ENCODE measurements around the gene TRAF3IP1.
"Not testable (repeated sequence)": the region's sequence is repeated elsewhere in the genome, so short reads cannot be mapped to it uniquely, and the experiment has no call there.

TRAF3IP1 gene

DNA sequence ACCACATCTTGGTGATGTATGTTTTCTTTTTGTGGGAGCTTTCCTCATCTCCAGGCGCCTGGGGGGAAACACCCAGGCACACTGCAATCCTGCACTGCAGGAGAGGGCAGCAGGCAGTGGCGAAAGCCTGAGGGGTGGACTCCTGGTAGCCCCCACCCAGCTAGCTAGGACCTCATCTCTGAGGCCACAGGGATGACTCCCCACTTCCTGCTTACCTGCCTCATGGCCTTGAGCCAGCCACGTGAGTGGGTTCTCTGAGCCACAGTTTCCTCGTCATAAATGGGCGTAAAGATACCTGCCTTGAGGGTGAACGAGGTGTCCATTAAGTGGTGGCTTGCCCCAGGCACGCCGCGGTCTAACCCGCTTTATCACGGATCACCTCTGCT, 19.1 kb downstream of the TRAF3IP1 start:
- FAIRE-seq (no peak), DNase-seq (ENCODE audit: low spot score) (no peak)

DNA sequence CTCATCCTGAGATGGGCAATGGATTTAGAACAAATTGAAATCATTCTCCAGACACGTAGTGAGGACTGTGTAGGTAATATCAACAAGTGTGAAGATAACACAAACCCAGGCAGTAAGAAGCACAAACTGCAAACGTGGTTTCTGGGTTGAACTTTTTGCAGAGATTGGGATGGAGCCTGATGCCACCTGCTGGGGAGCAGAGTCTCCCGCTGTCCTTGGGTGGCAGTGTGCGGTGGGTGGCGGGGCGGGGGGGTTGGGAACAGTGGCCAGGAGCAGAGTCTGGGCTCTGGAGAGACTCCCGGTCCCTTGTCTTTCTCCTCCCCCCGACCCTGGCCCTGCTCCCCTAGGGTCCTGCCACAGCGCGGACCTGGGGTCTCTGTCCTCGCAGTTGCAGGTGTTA, 19.5 kb downstream of the TRAF3IP1 start:
- DNase-seq (ENCODE audit: low spot score), result no peak
- no peak for FAIRE-seq

DNA sequence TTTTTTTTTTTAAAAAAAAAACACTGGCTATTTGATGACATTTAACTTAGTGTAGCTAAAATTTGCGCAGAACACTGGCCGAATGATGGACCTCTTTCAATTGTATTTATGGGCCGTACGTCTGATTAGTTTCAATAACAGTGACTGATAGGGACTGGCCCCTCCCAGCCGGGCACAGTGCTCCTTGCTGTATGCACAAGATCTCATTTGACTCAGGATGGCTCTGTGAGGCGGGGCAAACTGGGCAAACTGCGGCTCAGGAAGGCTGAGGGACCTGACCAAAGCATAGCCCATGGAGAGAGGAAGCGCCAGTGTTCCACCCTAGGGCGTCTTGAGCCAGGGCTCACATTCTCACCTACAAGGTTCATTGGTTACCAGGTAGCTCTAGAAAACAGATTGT, 21.2 kb downstream of the TRAF3IP1 start:
- no peak for FAIRE-seq
- no peak for DNase-seq (ENCODE audit: low spot score)

DNA sequence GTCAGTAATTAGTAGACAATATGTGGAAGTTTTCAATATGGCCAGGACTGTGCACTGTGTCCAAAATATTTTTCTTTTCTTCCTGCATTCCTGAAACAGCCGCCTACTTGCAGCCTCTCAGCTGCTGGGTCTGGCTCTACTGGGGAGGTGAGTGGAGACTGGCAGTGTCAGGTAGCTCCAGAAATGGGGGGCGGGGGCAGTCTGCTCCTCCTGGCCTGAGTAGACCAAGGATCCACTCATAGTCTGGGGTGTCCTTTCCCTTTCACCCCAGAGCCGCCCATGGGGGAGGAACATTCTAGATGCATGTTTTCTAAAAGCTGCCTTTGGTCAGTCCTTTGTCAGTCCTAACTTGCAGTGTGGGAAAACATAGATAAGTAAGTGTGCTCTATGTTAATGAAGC, 23.7 kb downstream of the TRAF3IP1 start:
- FAIRE-seq (no peak), DNase-seq (ENCODE audit: low spot score) (no peak)

DNA sequence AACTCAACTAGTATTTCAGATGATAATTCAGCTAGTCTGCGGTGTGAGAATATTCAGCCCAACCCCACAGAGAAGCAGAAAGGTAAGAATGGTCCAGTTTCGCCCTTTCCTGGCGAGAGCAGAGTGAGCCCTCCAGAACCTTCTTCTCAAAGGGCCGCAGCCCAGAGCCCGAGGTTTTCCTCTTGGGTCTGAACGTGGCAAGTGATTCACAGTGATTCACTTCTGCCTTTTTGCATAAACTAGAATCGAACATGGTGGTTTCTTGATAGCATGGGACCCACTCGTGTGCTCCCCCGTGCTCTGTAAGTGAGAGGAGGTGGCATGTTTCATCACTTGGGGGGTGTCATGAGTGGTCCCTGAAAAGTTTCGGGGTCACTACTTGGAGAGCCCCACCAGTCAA, 24.2 kb downstream of the TRAF3IP1 start:
- no peak for DNase-seq (ENCODE audit: low spot score)

DNA sequence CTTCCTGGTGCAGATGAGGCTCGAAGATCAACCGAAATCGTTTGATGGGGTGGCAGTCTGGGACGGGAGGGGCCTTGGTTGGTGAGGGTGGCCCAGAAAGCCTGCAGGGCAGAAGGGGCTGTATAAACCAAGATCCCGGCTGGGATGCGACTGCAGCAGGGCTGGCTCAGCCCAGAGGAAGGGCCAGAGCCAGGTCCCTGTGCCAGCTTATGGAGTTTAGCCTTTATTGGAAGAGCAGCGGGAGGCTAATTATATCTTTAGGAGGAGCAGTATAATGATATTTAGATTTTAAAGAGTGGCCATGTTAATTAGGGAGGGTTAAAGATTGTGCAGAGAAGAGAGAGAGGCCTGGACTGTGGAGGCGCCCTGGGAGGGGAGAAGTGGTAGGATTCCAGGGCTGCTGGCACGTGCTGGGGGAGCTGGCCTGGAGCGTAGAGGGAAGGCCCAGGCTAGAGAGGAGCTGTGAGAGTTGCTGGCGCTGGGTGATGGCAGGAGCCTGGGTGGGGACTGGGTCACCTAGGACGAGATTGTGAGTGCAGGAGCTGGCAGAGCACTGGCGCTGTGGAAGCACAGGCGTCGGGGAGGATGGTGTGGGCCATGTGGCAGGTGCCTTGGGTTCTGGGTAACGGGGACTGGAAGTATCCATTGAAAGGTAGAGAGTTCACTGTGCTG, 25.1 kb downstream of the TRAF3IP1 start:
- DNase-seq (ENCODE audit: low spot score) (no peak), FAIRE-seq (no peak)

More for the DNA sequence above, 24.2 kb downstream of the TRAF3IP1 start:
- FAIRE-seq, result no peak

DNA sequence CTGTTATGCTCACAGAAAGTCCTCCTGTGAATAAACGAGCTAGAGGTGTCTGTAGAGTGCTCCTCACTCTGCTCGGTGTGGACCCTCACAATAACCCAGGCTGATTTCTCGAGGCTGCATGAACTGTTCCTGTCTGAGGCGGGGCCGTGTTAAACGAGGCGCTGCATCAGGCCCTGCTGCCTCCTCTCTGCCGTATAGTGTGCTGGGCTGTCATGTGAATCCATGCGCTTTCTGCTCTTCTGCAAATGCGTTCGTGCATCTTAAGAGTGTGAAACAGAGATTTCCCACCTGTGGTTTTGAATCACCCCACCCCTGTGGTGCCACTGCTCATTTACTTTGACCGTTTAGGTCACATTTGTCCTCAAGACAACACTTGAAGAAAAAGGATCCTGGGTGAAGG, 26.2 kb downstream of the TRAF3IP1 start:
- DNase-seq (ENCODE audit: low spot score) (no peak), FAIRE-seq (no peak)

DNA sequence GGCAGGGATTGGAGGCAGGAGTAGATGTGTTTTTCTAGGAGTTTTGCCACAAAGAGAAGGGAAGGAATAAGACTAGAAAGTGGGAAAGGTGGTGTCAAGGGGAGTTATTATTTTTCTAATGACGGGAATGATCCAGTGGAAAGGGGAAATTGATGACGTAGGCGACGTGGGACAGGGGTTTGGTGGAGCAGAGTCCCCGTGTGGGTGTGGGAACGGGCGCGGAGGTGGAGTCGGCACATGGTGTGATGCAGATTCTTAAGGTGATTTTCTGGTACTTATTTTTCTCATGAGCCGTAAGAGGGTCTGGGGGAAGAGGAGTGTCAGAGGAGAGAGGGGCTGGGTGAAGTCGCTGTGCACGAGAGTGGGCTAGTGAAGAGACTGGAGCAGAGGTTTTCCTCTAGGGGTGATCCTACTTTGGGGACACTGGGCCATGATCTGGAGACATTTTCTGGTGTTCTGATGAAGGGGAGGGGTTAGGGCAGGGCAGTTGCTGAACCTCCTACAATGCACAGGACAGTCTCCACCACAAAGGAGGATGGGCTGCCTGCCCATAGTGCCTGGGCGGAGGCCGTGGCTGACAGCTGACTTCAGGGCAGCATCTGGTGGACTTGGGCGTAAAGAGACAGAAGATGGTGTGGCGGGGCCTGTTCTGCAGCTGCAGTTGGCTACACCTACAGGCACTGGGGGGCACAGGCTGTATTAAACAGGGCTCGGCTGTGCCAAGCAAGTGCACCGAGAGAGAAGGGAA, 30.0 kb downstream of the TRAF3IP1 start:
- FAIRE-seq (no peak), DNase-seq (ENCODE audit: low spot score) (no peak)

DNA sequence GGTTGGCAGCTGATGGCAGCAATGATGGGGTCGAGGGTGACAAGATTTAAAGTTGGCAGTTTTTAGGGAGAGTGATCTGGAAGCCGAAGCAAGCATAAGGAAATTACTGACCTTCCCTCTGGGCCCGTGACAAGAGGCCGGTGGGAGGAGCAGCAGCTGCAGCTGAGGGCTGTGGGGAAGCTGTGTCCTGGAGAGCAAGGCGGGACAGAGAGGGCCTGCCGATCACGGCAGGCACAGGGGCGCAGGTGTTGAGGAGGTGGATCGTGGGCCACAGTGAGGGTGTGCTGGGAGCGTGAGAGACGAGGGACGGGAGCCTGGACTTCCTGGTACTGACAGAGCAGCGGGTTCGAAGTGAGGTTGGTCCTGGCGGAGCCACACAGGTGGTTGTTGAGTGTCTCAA, 31.0 kb downstream of the TRAF3IP1 start:
- no peak for DNase-seq (ENCODE audit: low spot score)
- no peak for FAIRE-seq

DNA sequence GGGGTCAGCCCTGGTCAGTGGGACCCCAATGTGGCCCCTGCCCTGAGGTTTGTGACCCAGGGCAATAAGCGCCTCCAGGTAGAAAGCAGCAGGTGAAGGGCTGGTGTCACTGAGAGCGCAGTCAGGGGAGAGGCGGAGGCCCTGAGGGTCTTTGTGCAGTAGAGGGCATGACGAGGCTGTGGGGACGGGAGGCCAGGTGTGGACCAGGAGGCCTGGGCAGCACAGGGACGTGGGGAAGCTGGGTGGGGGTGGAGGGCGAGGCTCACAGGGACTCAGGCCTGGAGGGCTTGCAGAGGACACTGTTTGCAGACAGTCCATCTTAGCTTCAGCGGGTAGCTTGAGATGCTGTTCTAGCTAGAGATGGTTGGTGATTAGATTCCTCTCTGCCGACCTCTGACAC, 32.0 kb downstream of the TRAF3IP1 start:
- FAIRE-seq (no peak), DNase-seq (ENCODE audit: low spot score) (no peak)

DNA sequence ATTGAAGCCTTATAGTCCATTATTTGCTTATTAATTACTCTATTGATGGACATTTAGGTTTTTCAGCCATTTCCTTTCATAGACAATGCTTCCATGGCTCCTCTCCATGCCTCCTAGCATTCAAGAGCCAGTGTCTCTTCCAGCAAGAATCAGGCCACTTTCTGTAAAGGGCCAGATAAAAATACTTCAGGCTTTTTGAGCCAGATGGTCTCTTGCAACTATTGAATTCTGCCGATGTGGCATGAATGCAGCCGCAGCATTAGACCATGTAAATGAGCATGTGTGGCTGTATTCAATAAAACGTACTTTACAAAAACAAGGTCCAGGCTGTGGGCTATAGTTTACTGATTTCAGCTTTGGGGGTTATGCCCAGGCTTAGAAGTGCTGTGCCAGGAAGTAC, 38.5 kb downstream of the TRAF3IP1 start:
- DNase-seq (ENCODE audit: low spot score), result no peak
- no peak for FAIRE-seq

DNA sequence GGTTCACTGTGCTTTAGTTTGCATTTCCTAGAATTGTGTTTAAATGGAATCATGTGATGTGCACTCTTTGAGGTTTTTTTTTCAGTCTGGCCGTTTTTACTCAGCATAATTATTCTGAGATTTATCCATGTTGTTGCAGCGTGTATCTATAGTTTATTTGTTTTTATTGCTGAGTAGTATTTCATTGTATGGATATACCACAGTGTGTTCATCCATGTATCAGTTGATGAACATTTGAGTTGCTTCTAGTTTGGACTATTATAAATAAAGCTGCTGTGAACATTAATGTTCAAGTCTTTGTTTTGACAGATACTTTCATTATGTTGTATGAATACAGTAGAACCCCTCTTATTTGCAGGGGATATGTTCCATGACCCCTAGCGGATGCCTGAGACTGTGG, 39.1 kb downstream of the TRAF3IP1 start:
- FAIRE-seq, result no peak

DNA sequence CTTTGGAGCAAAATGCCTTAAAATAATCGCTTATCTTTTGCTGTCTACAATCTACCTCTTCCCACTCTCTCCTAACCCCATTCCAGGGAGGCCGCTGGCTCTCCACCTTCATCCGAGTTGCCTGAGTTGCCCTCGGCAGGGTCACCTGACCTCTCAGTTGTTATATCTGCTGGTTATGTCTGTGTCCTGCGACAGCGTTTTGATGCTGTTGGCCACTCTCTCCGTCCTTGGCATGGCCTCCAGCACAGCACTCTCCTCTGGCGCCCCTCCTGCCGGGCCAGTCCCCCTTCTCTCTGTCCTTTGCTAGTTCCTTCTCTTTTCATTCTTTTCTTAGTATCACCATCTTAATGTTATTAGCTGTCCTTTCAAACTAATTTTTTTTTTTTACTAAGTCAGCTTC, 41.6 kb downstream of the TRAF3IP1 start:
- FAIRE-seq (no peak), DNase-seq (ENCODE audit: low spot score) (no peak)

More for the DNA sequence above, 39.1 kb downstream of the TRAF3IP1 start:
- no peak for DNase-seq (ENCODE audit: low spot score)

DNA sequence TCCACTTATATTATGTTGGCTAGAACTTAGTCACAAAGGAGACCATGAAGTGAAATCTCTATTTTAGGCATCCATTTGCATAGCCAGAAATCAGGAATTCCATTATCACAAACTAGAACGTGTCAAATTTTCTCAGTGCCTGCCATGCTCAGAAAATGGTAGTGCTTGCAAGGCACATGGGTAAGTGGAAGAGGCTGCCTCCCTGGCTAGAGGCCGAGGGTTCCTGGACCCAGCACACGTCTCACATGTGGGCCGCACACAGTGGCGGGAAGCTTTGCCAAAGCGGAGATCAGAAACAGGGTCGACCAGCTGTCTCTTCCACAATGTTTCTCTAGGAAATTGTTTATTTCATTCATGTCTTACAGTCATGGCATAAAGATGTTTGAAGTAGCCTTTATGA, 42.3 kb downstream of the TRAF3IP1 start:
- FAIRE-seq (no peak), DNase-seq (ENCODE audit: low spot score) (no peak)

DNA sequence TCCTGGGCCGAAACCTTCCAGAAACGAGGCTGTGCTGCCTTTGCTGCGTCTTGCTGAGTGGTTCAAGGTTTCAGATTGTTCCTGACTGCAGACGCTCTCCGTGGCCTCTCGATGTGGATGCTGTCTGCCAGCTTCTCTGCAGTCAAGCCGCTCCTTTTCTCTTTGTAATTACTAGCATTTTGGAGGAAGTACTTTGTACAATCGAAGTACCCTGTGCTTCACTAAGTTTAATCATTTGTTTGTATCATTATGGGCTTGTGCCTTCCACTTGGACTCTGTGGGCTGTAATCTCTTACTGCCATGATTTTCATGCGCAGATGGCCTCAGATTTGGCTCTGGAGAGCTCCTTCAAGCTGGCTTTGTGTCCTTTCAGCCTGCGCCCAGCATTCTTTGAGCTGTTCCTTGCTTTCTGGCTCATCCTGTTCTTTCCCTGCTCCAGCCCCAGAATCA, 49.3 kb downstream of the TRAF3IP1 start:
- DNase-seq (ENCODE audit: low spot score) (no peak), FAIRE-seq (no peak)

DNA sequence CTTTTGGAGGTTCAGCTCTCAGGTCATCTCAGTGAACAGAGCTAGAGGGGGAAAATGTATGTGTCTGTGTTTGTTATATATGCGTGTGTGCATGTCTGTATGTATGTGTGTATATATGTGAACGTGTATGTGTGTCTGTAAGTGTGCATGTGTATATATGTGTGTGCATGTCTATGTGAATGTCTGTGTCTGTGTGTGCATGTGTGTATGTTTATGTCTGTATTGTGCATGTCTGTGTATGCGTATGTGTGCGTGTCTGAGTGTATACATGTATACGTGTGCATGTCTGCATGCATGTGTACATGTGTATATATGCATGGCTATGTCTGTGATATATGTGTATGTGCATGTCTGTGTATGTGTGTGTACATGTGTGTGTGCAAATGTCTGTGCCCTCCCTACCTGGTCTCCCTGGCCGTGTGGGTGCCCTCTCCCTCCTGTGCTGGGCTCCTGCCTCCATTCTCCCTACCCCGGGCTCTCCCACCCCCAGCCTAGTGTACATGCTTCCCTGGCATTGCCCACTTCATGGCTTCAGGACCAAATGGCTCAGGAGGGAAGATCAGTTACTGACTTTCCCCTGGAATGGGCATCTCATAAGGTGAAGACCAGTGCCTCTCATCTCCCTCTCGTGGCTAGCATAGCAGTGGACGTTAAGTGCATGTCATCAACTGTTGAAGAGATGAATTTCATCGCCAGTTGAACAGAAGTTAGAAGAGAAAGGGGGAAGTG, 49.9 kb downstream of the TRAF3IP1 start:
- peak; percentile 91 for FAIRE-seq
- no peak for DNase-seq (ENCODE audit: low spot score)

DNA sequence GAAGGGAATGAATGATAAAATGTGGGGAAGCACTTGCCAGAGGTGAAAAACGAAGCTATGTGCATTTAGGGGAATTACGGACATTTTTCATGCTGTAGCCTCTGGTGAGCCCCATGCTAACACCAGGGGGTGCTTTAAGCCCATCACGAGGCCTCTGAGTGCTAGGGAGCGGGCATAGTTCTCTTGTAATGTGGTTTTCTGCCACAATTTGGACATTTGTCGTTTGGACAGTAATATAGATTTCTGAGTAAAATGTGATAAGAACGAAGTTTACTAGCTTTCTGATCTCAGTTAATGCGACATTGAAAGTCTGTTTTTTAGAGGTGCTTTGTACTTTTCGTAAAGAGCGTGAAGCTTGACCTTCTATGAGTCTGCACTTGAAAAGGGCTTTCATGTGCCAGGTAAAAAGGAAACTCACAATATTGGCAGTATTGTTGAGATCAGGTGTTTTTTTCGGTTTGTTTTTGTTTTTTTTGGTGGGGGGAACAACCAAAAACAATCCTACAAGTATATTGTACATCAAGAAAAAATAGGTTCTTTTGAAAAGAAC, 50.6 kb downstream of the TRAF3IP1 start:
- FAIRE-seq (no peak), DNase-seq (ENCODE audit: low spot score) (peak; percentile 54)

DNA sequence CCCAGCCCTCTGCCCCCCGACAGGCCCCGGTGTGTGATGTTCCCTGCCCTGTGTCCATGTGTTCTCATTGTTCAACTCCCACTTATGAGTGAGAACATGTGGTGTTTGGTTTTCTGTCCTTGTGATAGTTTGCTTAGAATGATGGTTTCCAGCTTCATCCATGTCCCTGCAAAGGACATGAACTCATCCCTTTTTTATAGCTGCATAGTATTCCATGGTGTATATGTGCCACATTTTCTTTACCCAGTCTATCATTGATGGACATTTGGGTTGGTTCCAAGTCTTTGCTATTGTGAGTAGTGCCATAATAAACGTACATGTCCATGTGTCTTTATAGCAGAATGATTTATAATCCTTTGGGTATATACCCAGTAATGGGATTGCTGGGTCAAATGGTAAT, 52.0 kb downstream of the TRAF3IP1 start:
- not testable (repeated sequence) for DNase-seq (ENCODE audit: low spot score); FAIRE-seq

DNA sequence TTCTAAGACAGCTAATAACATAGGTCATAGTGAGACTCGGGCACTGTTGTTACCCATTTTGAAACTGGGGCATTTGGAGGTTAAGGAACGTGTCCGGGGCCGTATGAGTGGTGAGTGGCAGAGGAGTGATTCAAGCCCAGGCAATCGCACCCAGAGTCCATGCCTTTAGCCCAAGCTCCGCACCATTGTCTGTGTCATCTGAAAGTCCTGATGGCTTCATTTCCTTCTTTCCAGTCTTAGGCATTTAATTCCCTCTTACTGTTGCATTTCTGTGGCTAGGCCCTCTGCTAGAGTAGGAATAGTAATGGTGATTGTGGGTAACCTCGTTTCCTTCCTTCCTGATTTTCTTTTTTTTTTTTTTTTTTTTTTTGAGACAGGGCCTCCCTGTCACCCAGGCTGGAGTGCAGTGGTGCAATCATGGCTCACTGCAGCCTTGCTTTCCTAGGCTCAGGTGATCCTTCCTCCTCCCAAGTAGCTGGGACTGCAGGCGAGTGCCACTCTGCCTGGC, 56.6 kb downstream of the TRAF3IP1 start:
- DNase-seq (ENCODE audit: low spot score) (no peak), FAIRE-seq (no peak)

DNA sequence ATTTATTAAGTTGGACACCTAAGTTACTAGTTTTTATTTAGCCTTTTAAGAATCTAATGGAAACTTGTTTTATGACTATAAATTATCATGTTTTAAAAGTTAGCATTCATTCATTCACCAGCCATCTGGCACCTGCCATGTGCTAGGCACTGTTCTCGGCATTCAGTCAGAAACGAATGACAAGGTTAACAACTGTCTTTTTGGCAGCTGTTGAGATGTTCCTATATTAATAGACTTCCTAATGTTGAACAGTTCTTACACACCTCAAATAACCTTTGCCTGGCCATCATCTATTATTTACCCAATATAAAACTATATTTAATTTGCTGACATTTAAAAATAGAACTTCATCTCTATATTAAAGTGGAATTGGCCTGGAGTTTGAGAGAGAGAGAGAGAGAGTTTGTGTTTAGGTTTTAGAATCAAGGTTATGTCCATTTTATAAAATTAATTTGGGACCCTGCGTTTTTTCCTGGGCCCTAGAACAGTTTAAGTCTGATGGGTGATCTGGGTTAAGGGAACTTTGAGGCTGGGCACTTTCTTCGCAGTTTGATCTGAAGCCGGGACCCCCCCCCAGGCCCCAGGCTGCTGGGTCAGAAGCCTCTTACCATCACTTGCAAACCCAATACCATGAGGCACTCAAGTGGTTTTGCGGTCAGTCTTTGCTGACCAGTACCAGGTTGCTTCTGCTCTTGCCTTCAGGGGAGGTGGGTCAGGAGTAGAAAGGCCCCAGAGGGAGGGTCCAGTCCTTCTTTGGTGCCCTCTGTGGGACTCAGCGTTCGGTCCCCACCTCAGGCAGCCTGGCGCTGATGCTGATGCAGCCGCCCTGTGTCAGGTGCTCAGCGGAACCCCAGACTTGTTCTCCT, 58.1 kb downstream of the TRAF3IP1 start:
- DNase-seq (ENCODE audit: low spot score), result no peak

More for the DNA sequence above, 58.1 kb downstream of the TRAF3IP1 start:
- no peak for FAIRE-seq

Data from urothelium cell line (cell line).